SU-DHL-6 (cell line): Measurements from ENCODE around the gene FAM24B.
"Not testable (repeated sequence)": the region's sequence is repeated elsewhere in the genome, so short reads cannot be mapped to it uniquely, and the experiment has no call there.

Experiments
- CTCF ChIP-seq: fragments of 200-600 bp; sonication (generic); IDR thresholded peaks from one replicate; pipeline ENCODE4 v1.5.1; 2017; ENCODE audit warnings: antibody characterized with exemption, mild to moderate bottlenecking, low read length, moderate library complexity; ENCODE audit not compliant: insufficient read depth, poor library complexity, severe bottlenecking
- EZH2phosphoT487 ChIP-seq: fragments of 200-600 bp; sonication (generic), shearing (Covaris generic); conservative IDR thresholded peaks from 2 replicates; pipeline ENCODE4 v1.6.1; 2018; ENCODE audit warnings: mild to moderate bottlenecking, antibody characterized with exemption, low read length, moderate library complexity, mixed read lengths

- not testable (repeated sequence) for TF ChIP-seq CTCF, EZH2phosphoT487
These were observed 12.5 kb downstream of the FAM24B start for GRCh38 chr10:122866757-122867482.
